Fibroblast of lung (primary cell): Measurements from ENCODE around the gene PCDHB10.
"Not testable (repeated sequence)": the region's sequence is repeated elsewhere in the genome, so short reads cannot be mapped to it uniquely, and the experiment has no call there.

Source experiments
- EZH2 ChIP-seq: IDR thresholded peaks from 2 replicates; pipeline ENCODE4 v1.5.1; 2012; ENCODE audit warnings: low read length, control low read depth, mild to moderate bottlenecking; ENCODE audit errors: missing control alignments
- TF ChIP-seq, protein P1 (sequence below), 2 donors: IDR thresholded peaks in 1 of 2; conservative IDR thresholded peaks in 1 of 2; 1 replicate in 1 of 2; 2 replicates in 1 of 2; pipeline ENCODE4 v1.5.1; 2011 to 2012; ENCODE audit warnings: low read length in 2 of 2, control low read depth in 1 of 2, inconsistent platforms in 1 of 2, low read depth in 1 of 2, mild to moderate bottlenecking in 1 of 2

DNA sequence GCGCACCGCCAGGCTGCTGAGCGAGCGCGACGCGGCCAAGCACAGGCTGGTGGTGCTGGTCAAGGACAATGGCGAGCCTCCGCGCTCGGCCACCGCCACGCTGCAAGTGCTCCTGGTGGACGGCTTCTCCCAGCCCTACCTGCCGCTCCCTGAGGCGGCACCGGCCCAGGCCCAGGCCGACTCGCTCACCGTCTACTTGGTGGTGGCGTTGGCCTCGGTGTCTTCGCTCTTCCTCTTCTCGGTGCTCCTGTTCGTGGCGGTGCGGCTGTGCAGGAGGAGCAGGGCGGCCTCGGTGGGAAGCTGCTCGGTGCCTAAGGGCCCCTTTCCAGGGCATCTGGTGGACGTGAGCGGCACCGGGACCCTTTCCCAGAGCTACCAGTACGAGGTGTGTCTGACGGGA lies 9.5 kb downstream of the PCDHB10 start:
- TF ChIP-seq, protein P1, sequence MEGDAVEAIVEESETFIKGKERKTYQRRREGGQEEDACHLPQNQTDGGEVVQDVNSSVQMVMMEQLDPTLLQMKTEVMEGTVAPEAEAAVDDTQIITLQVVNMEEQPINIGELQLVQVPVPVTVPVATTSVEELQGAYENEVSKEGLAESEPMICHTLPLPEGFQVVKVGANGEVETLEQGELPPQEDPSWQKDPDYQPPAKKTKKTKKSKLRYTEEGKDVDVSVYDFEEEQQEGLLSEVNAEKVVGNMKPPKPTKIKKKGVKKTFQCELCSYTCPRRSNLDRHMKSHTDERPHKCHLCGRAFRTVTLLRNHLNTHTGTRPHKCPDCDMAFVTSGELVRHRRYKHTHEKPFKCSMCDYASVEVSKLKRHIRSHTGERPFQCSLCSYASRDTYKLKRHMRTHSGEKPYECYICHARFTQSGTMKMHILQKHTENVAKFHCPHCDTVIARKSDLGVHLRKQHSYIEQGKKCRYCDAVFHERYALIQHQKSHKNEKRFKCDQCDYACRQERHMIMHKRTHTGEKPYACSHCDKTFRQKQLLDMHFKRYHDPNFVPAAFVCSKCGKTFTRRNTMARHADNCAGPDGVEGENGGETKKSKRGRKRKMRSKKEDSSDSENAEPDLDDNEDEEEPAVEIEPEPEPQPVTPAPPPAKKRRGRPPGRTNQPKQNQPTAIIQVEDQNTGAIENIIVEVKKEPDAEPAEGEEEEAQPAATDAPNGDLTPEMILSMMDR (conservative IDR thresholded peaks at IDR 0.05 in 1 of 2, IDR thresholded peaks at IDR 0.05 in 1 of 2; ENCODE audit: low read depth in 1 of 2, low read length in 2 of 2): not testable (repeated sequence)
- not testable (repeated sequence) for TF ChIP-seq EZH2
